NCI-H345 (cell line): Measurements from ENCODE around the gene CMKLR1.

Source experiments
- DNase-seq: peaks from one replicate; lab custom pipeline; 2025; lab: John Stamatoyannopoulos, UW

CMKLR1 gene

GRCh38 chr12:108267450-108267849, 71.7 kb downstream of the CMKLR1 start:
- no peak for DNase-seq

- DNase-seq, result no peak
These were observed 73.0 kb downstream of the CMKLR1 start for GRCh38 chr12:108266131-108266530.

- DNase-seq, result no peak
These were observed 73.6 kb downstream of the CMKLR1 start for GRCh38 chr12:108265505-108265904.

- DNase-seq, result no peak
These were observed 78.1 kb downstream of the CMKLR1 start for GRCh38 chr12:108260969-108261368.

DNA sequence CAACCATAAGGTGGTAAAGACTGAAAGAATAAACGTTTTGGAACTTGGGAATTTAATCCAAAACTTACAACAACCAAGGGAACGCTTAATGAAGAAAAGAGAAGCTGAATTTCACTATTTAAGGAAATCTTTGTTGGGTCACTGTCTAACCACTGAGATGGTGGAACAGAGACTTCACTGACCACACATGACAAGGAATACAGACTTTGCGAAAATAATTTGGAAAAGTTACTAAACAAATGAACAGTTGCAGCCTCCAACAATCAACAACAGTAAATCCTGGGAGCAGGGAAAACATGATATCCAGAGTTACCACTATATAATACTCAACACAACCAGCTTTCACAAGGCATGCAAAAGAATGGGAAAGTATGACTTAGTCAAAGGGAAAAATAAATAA, 79.1 kb downstream of the CMKLR1 start:
- DNase-seq, result no peak

GRCh38 chr12:108257610-108258106, 81.5 kb downstream of the CMKLR1 start:
- no peak for DNase-seq

DNA sequence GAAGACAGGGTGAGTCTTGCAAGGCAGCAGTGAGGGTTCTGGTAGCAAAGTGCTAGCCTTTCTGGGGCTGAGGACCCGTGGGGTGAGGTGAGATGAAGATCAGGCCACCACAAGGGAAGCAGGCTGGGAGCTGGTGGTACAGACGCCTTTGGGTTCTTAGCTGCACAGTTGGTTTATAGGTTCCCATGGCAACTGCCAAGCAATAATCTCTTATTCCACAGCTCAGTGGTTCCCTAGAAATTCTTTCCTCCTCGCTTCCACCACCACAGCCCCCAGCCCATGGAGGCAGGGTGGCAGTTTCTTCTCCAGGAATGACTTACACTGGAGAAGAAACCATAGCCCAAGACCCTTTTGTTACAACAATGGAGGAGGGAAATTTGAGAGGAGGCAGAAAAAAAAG, 82.1 kb downstream of the CMKLR1 start:
- no peak for DNase-seq

DNA sequence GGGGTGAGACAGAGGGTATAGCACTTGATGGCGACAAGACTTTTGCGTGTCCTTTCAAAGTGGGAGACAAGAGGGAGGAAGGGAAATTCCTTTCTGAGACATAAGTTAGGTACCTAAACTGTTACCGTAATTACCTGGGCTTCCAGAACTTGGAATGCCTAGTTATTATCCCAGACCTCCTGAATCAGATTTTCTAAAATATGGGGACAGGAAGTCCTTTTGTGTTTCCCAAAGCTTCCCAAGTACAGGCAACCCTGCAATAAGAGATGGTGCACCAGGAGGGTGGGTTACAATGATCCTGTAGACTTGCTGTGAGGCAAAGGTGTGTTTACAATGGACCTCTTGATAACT, 83.9 kb downstream of the CMKLR1 start:
- DNase-seq, result no peak

- DNase-seq, result no peak
These were observed 84.4 kb downstream of the CMKLR1 start for GRCh38 chr12:108254517-108255251.

GRCh38 chr12:108254030-108254429, 85.1 kb downstream of the CMKLR1 start:
- no peak for DNase-seq

DNA sequence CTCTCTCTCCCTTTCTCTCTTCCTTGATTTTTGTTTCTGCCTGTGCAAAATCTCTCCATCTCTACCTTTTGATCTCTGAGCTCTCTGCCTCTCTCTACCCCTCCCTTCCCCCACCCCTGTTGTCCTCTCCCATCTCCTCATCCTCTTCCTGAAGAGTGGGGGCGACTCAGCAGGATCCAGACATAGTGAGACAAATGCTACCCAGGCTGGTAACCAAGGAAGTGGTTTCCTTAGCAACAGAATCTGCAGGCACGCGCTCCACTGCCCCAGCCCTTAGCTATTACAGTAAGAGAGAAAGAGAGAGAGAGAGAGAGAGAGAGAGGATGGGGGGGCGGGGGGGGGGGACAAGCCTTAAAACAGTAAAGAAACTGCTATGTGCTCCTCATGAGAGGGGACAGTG, 85.6 kb downstream of the CMKLR1 start:
- peak; percentile 18 for DNase-seq

GRCh38 chr12:108252523-108252922, 86.6 kb downstream of the CMKLR1 start:
- DNase-seq, result no peak

- no peak for DNase-seq
These were observed 91.1 kb downstream of the CMKLR1 start for GRCh38 chr12:108248011-108248410.

DNA sequence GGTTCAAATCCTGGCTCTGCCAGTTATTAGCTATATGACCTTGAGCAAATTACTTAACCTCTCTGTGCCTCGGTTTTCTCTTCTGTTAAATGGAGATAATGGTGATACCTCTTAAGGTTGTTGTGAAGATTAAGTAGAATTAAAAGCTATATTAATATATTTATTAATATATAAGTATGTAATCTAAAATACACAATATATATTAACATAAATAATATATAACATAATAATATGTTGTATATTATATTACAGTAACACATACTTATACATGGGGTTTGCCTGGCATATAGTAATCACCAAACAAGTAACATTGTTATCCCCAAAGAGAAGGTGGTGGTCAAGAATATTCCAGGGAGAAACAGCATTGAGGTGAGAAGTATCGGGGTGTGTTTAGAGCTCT, 92.0 kb downstream of the CMKLR1 start:
- DNase-seq, result no peak

- DNase-seq, result no peak
These were observed 97.0 kb downstream of the CMKLR1 start for GRCh38 chr12:108241986-108242703.

DNA sequence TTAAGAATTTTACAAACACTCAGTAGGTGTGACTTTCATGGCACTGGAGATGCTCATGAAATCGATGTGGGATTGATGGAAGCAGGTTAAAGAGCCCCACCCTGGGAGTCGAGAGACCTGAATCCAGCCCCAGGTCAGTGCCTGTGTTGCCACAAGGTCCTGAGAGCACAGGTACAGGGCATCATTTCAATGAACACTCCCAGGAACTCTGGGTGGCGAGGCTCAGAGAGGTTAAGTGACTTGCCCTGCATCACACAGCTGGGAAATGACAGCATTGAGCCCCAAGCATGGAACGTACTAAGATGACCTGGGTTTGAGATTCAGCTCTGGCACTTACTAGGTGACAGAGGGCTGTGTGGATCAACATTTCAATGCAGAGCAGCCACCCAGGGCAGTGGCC, 98.2 kb downstream of the CMKLR1 start:
- no peak for DNase-seq

DNA sequence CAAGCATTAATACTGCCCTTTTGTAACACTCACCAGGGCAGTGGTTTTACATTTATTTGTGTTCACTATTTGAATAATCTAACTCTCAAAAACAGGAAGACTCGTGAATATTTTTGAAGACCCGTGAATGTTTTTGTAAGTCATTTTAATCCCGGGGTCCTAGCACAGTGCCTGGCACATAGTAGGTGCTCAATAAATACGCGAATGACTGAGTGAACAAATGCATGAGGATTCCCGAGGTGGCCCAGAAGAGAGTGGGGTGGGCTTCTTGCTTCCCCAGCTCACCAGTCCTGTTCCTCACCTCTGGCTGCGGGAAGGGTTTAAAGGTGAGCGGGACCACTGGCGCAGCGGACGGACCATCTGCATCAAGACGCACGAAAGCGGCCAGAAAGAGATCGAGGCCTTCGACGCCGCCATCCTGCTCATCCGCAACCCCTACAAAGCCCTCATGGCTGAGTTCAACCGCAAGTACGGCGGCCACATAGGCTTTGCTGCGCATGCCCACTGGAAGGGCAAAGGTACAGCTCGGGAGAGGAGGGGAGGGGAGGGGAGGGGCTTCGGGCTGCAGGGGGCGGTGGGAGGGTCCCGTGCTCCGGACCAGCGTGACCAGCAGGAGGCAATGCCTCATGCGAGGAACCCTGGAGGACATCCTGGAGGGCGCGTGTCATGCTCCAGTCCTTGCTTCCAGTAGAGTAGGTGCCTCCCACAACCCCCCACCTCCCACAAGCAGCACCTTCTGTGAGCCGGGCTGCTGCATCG, 98.9 kb downstream of the CMKLR1 start:
- DNase-seq, result no peak

- no peak for DNase-seq
These were observed 99.7 kb downstream of the CMKLR1 start for GRCh38 chr12:108239378-108239777.

- DNase-seq, result no peak
These were observed 100.6 kb downstream of the CMKLR1 start for GRCh38 chr12:108238474-108238873.
